Ishikawa (cell line): Measurements from ENCODE around the gene HEATR1.

Experiments used
- CREB1 ChIP-seq: IDR thresholded peaks from 2 replicates; pipeline ENCODE4 v1.6.1; 2012; ENCODE audit warnings: low read depth
- EGR1 ChIP-seq: IDR thresholded peaks from 2 replicates; pipeline ENCODE4 v1.6.1; 2012
- EP300 ChIP-seq: IDR thresholded peaks from 2 replicates; pipeline ENCODE4 v1.6.1; 2012; ENCODE audit warnings: borderline replicate concordance
- REST ChIP-seq: IDR thresholded peaks from 2 replicates; pipeline ENCODE4 v1.6.1; 2012; ENCODE audit warnings: low read depth, mild to moderate bottlenecking

- TF ChIP-seq EP300 (no peak), REST (no peak), CREB1 (no peak), EGR1 (no peak)
Measured at GRCh38 chr1:236526079-236526478, 78.2 kb downstream of the HEATR1 start.
